Uterus (tissue), 4 donors: ENCODE results near the gene DGCR2. TPM values are rescaled to one million over a fixed set of nuclear protein-coding genes. Genes with fewer than 3 reads are reported as not detected.

Experiments
- DNase-seq, 2 donors: peaks; one replicate each; pipeline ENCODE4 v3.0.0-alpha.2; 2019 to 2020
- H3K27ac ChIP-seq, 2 donors: fragments of 200-600 bp; sonication (generic); 1 replicate in 1 of 2; 2 replicates in 1 of 2; pipeline ENCODE4 v1.5.1; 2016 to 2018
- H3K27me3 ChIP-seq, 2 donors: fragments of 200-600 bp; sonication (generic); one replicate each; pipeline ENCODE4 v1.5.1; 2018 to 2019; ENCODE audit warnings: control low read depth in 1 of 2
- H3K36me3 ChIP-seq, 2 donors: fragments of 200-600 bp; sonication (generic); one replicate each; pipeline ENCODE4 v1.5.1; 2019; ENCODE audit warnings: control low read depth in 1 of 2
- H3K4me1 ChIP-seq, 2 donors: fragments of 200-600 bp; sonication (generic); one replicate each; pipeline ENCODE4 v1.5.1; 2018 to 2019; ENCODE audit warnings: control low read depth in 1 of 2
- H3K4me3 ChIP-seq, 2 donors: fragments of 200-600 bp; sonication (generic); 1 replicate in 1 of 2; 2 replicates in 1 of 2; pipeline ENCODE4 v1.5.1; 2018 to 2019; ENCODE audit warnings: mild to moderate bottlenecking in 1 of 2
- H3K9me3 ChIP-seq, 2 donors: fragments of 200-600 bp; sonication (generic); one replicate each; pipeline ENCODE4 v1.5.1; 2019; ENCODE audit warnings: control low read depth in 1 of 2
- CTCF ChIP-seq, 4 experiments: fragments of 200-600 bp in 2 of 4; fragments of 450-650 bp in 2 of 4; sonication (generic) in 2 of 4; IDR thresholded peaks; one replicate each; pipeline ENCODE4 v1.5.1; 2016 to 2019; ENCODE audit warnings: antibody characterized with exemption in 4 of 4, mild to moderate bottlenecking in 2 of 4, moderate library complexity in 1 of 4
- POLR2A ChIP-seq, 2 donors: fragments of 450-650 bp; IDR thresholded peaks; one replicate each; pipeline ENCODE4 v1.6.1; 2016; ENCODE audit warnings: antibody characterized with exemption in 2 of 2, mild to moderate bottlenecking in 1 of 2, moderate library complexity in 1 of 2
- intact Hi-C: fragments of 100-400 bp; cut with DNase I; formaldehyde crosslinking; loops from one replicate; pipeline ENCODE4 v1.15.1; 2023; ENCODE audit warnings: low total_unique reads
- total RNA-seq, 4 donors: library from RNA; depleted of rRNA in 3 of 4; stranded (reverse); fragments of >200 nt in 3 of 4; gene quantifications; one replicate each; pipeline versions ENCODE4 v1.1.0 to v1.2.4, GENCODE V29; 2014 to 2023
- donor health status: DM: yes; HTN: yes; CAD: no.

DGCR2 gene
- total RNA-seq, 4 donors from 2014 or later = 18.2 to 88.9 (median 47.6) TPM

- Histone ChIP-seq H3K9me3 (no peaks in the 10 kb centered on the region), H3K27me3 (no peaks in the 10 kb centered on the region), H3K27ac (no peak overlapping the region), H3K4me1 (peaks cover 0 to 26% of the 10 kb centered on the region in 2 donors), H3K4me3 (no peak overlapping the region), H3K36me3 (no peaks in the 10 kb centered on the region)
- no peak for TF ChIP-seq CTCF (IDR thresholded peaks at IDR 0.05)
- TF ChIP-seq POLR2A (IDR thresholded peaks at IDR 0.05) = no peak
- intact Hi-C loops = no loop called here
- no peak for DNase-seq
Observed at GRCh38 chr22:19114984-19115552, 7.1 kb downstream of the DGCR2 start.

GRCh38 chr22:19113429-19113828 lies 8.8 kb downstream of the DGCR2 start:
- no peaks in the 10 kb centered on the region for H3K9me3 ChIP-seq

GRCh38 chr22:19111584-19111983 lies 10.6 kb downstream of the DGCR2 start:
- Histone ChIP-seq H3K4me3 (no peak overlapping the region), H3K9me3 (no peaks in the 10 kb centered on the region), H3K27ac (no peak overlapping the region), H3K36me3 (no peaks in the 10 kb centered on the region), H3K27me3 (no peaks in the 10 kb centered on the region), H3K4me1 (peaks cover 0 to 15% of the 10 kb centered on the region in 2 donors)
- no peak for TF ChIP-seq CTCF (IDR thresholded peaks at IDR 0.05)
- no peak for TF ChIP-seq POLR2A (IDR thresholded peaks at IDR 0.05)
- no peak for DNase-seq
- intact Hi-C loops = no loop called here

More at GRCh38 chr22:19113429-19113828, 8.8 kb downstream of the DGCR2 start:
- no peak for TF ChIP-seq POLR2A (IDR thresholded peaks at IDR 0.05)
- H3K27ac ChIP-seq = no peak overlapping the region
- H3K27me3 ChIP-seq = no peaks in the 10 kb centered on the region
- H3K36me3 ChIP-seq = no peaks in the 10 kb centered on the region
- H3K4me1 ChIP-seq = peaks cover 0 to 12% of the 10 kb centered on the region in 2 donors
- no peak overlapping the region for H3K4me3 ChIP-seq
- no peak for DNase-seq
- intact Hi-C loops = no loop called here

DNA sequence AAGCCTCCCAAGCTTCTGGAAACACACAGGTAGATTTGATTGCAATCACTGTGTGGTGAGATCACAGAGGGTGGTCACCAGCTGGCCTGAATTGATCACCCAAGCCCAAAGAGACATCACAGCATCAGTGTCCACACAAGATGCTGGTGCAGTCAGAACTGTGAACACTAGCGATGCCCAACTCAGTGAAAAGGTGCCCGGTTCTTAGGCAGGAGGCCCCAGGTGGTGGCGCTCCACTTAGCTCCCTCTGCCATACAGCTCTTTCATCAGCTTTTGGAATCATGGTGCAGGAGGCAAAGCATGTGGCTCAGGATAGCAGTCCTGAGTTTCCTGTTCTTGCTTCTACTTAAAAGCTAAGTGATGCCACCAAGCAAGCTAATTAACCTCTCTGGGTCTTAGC lies 11.1 kb downstream of the DGCR2 start:
- no peak overlapping the region for H3K4me3 ChIP-seq
- no peak for TF ChIP-seq POLR2A (IDR thresholded peaks at IDR 0.05)
- TF ChIP-seq CTCF (IDR thresholded peaks at IDR 0.05) = no peak
- H3K4me1 ChIP-seq = peaks cover 0 to 12% of the 10 kb centered on the region in 2 donors
- no peak for DNase-seq
- no peak overlapping the region for H3K27ac ChIP-seq
- H3K36me3 ChIP-seq = no peaks in the 10 kb centered on the region
- intact Hi-C loops = no loop called here
- H3K9me3 ChIP-seq = no peaks in the 10 kb centered on the region
- no peaks in the 10 kb centered on the region for H3K27me3 ChIP-seq

- intact Hi-C loops = no loop called here
- Histone ChIP-seq H3K9me3 (no peaks in the 10 kb centered on the region), H3K36me3 (no peaks in the 10 kb centered on the region), H3K27ac (no peak overlapping the region), H3K27me3 (no peaks in the 10 kb centered on the region), H3K4me3 (no peak overlapping the region), H3K4me1 (peaks cover 0 to 12% of the 10 kb centered on the region in 2 donors)
- TF ChIP-seq CTCF (IDR thresholded peaks at IDR 0.05) (no peak), POLR2A (IDR thresholded peaks at IDR 0.05) (no peak)
- DNase-seq = no peak
Observed at GRCh38 chr22:19110646-19111045, 11.6 kb downstream of the DGCR2 start.

GRCh38 chr22:19110064-19110458 lies 12.2 kb downstream of the DGCR2 start:
- TF ChIP-seq CTCF (IDR thresholded peaks at IDR 0.05) (no peak), POLR2A (IDR thresholded peaks at IDR 0.05) (no peak)

More at GRCh38 chr22:19110064-19110458, 12.2 kb downstream of the DGCR2 start:
- DNase-seq = no peak
- intact Hi-C loops = no loop called here
- Histone ChIP-seq H3K36me3 (no peaks in the 10 kb centered on the region), H3K9me3 (no peaks in the 10 kb centered on the region), H3K4me1 (peaks cover 0 to 12% of the 10 kb centered on the region in 2 donors), H3K27ac (no peak overlapping the region), H3K4me3 (no peak overlapping the region), H3K27me3 (no peaks in the 10 kb centered on the region)
